SH-SY5Y (cell line): ENCODE results near the gene DYNLT2.

Source experiments
- GATA2 ChIP-seq: IDR thresholded peaks from 2 replicates; pipeline ENCODE4 v1.6.1; 2011; ENCODE audit warnings: mild to moderate bottlenecking, low read depth, low read length
- GATA3 ChIP-seq: IDR thresholded peaks from 2 replicates; pipeline ENCODE4 v1.6.1; 2011; ENCODE audit warnings: low read depth, mild to moderate bottlenecking, low read length, moderate library complexity

DNA sequence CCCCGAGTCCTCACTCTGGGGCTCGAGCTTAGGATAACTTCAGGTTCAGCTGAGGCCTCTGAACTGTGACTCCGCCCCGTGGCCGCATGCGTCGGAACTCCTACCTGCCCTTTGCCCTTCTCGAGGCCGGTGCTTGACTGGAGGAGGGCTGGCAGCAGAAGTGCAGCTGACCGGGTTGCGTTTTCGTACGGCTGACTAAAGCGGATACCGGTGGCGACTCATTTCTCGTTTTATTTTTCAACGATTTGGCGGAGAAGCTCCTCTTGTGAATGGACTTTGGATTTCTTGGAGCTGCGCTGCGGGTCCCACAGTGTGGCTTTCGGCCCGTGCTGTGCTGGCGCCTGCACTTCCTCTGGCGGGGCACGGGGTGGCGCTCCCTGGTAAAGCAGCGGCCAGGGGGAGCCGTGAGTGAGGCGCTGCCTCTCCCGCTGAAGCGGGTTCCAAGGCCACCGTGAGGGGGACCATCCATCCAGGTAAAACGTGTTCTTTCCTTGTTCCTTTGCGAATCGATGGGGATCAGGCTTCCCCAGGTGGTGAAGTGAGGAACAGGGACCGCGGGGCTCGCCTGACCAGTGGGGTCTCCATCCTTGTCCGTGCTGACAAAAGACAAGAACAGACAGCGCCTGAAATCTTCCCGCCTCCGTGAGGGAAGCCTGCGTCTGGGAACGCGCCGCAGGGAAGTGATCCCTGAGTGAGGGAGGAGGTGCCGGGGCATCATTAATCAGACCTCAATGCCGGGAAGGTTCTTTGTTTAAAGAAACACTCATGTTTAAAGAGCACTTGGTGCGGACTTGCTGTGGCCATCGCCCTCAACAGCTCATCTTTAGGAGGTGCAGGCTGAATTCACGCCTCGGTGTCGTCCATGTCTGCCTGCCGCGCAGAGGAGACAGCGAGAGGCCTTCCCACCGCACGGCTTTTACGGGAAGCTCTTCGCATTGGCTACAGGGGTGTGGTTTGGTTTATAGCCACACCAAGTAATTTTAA is 38.9 kb upstream of the DYNLT2 start:
- no peak for TF ChIP-seq GATA2
- no peak for TF ChIP-seq GATA3
